Measurements from ENCODE around the gene FAM124A.

The FAM124A gene

DNA sequence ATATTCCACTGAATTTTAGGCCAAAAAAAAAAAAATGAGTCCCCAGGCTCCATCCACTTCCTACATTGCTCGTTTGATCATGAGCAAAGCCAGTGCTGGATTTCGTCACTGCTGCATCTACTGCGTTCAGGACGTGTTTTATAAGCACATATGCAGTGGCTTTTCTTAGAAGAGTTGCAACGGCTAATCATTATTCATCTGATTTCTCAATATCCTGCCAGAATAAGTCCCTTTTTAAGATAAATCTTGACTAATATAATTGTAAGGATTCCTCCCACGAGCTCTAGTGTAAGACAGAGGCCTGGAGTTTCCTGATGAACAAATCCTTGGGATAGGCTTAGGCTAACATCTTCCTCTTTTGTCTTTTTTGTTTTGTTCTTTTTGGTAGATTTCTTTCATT, 19.5 kb downstream of the FAM124A start:
- DNase-seq (ENCODE audit: low spot score), result no peak
- TF ChIP-seq, protein P1, sequence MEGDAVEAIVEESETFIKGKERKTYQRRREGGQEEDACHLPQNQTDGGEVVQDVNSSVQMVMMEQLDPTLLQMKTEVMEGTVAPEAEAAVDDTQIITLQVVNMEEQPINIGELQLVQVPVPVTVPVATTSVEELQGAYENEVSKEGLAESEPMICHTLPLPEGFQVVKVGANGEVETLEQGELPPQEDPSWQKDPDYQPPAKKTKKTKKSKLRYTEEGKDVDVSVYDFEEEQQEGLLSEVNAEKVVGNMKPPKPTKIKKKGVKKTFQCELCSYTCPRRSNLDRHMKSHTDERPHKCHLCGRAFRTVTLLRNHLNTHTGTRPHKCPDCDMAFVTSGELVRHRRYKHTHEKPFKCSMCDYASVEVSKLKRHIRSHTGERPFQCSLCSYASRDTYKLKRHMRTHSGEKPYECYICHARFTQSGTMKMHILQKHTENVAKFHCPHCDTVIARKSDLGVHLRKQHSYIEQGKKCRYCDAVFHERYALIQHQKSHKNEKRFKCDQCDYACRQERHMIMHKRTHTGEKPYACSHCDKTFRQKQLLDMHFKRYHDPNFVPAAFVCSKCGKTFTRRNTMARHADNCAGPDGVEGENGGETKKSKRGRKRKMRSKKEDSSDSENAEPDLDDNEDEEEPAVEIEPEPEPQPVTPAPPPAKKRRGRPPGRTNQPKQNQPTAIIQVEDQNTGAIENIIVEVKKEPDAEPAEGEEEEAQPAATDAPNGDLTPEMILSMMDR (IDR thresholded peaks at IDR 0.05; ENCODE audit: borderline replicate concordance, control extremely low read depth, extremely low read depth, insufficient read depth, missing control alignments), result no peak
- in situ Hi-C loops (cut with MboI; ENCODE audit: low sequenced_read_pairs, unreplicated experiment), result no loop called here

DNA sequence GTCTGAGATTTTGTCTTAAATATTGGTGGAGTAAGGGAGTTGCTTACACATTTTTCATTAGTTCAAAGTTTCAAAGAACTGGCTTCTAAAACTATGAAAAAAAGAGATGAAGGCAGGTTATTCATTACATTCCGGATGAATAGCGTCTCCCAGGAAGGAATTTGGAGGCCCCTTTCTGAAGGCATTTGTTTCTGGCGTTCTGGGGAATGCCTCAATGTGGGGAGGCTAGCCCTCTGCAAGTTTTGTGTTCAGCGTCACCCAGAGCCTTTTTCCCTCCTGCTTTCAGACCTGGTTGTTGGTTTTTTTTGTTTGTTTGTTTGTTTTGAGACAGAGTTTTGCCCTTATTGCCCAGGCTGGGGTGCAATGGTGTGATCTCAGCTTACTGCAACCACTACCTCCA, 21.0 kb downstream of the FAM124A start:
- in situ Hi-C loops (cut with MboI; ENCODE audit: low sequenced_read_pairs, unreplicated experiment), result no loop called here
- TF ChIP-seq, protein P1 (IDR thresholded peaks at IDR 0.05; ENCODE audit: borderline replicate concordance, control extremely low read depth, extremely low read depth, insufficient read depth, missing control alignments), result no peak
- no peak for DNase-seq (ENCODE audit: low spot score)

DNA sequence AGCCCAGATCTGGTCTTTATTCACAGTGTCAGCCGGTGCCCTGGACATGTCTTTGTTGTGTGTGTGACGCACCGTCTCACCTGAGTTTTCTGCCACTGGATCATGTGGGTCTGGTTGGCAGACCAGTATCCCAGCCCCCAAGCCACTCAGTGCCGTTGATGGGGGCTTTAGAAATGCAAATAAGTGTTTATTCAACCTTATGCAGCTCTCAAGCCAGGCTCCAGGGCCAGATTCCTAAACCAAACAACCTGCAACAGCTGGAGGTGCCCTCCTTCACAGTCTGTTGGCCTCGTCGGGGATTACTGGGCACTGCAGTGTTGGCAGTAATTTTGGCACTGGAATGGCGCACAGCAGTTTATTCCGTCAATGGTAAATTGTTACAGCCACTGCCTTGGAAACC, 21.6 kb downstream of the FAM124A start:
- in situ Hi-C loops (cut with MboI; ENCODE audit: low sequenced_read_pairs, unreplicated experiment), result no loop called here
- TF ChIP-seq, protein P1 (IDR thresholded peaks at IDR 0.05; ENCODE audit: borderline replicate concordance, control extremely low read depth, extremely low read depth, insufficient read depth, missing control alignments), result no peak
- no peak for DNase-seq (ENCODE audit: low spot score)

DNA sequence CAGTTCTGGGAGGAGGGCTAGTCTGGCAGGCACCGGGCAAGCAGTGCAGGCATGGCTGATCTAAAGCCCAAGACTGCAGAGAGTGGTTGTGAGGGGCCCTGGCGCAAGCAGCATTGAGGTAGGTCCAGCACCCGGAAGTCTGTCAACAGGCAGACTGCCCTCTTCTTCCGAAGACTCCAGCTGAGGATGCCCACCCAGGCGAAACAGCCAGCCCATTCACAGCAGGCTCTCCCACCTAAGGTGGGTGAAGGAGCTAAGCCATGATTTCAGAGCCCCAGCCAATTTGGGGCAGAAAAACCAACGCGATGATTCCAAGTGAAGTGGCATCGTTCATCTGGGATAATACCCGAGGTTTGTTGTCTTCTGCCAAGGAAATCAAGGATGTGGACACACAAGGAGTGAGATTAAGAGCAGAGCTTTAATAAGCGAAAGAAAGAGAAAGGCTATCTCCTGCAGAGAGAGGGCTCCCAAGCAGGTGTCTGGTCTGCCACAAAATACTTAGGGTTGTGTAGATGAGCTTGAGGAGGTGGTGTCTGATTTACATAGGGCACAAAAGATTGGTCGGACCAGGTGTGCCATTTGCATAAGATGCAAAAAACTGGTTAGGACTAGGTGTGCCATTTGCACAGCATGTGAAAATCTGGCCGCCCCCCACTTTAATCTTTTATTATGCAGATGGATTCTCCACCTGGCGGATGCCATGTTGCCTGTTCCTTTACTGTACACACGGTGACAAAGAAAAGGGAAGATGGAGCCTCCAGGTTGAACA, 22.6 kb downstream of the FAM124A start:
- in situ Hi-C loops (cut with MboI; ENCODE audit: low sequenced_read_pairs, unreplicated experiment), result no loop called here
- DNase-seq (ENCODE audit: low spot score), result no peak
- TF ChIP-seq, protein P1 (IDR thresholded peaks at IDR 0.05; ENCODE audit: borderline replicate concordance, control extremely low read depth, extremely low read depth, insufficient read depth, missing control alignments), result no peak

DNA sequence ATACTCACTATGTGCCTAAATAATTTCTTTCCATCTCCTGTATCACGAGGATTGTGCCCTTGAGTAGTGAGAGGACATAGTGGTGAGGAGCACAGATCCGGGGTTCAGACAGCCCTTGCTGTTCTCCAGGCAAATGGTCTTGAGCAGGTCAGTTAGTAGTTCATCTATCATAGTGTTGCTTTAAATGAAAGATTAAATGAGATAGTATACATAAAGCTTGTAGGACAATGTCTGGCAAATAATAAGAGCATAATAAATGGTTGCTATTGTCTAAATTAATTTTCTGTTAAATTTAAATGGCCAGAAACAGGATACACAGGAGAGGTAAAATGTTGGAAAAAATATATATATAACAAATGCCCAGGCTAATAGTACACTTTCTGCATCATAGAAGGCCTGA, 23.4 kb downstream of the FAM124A start:
- no peak for DNase-seq (ENCODE audit: low spot score)
- TF ChIP-seq, protein P1 (IDR thresholded peaks at IDR 0.05; ENCODE audit: borderline replicate concordance, control extremely low read depth, extremely low read depth, insufficient read depth, missing control alignments), result no peak
- in situ Hi-C loops (cut with MboI; ENCODE audit: low sequenced_read_pairs, unreplicated experiment), result no loop called here

DNA sequence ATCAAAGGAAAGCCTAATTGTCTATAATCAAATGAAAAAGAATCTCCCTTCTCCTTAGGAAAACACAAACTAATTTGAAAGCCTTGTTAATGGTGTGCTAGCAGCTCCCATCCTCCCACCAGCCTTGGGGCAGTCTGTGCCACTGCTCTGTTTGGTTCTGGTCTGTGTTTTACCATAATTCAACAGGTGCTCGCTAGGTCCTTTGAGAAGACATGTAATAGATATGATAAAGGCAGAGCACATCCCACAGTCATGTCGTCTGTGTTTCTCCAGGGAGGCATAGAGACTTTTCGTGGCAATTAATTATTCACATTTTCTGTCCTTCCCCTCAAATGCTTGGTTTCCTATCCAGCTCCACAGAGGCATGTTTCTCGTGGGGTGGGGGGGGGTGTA, 23.8 kb downstream of the FAM124A start:
- DNase-seq (ENCODE audit: low spot score), result no peak
- TF ChIP-seq, protein P1 (IDR thresholded peaks at IDR 0.05; ENCODE audit: borderline replicate concordance, control extremely low read depth, extremely low read depth, insufficient read depth, missing control alignments), result no peak
- in situ Hi-C loops (cut with MboI; ENCODE audit: low sequenced_read_pairs, unreplicated experiment), result no loop called here

All from GM13976 (cell line).